ENCODE data around the gene GET4. TPM values are rescaled to one million over a fixed set of nuclear protein-coding genes. Genes with fewer than 3 reads are reported as not detected.

The GET4 gene
- total and polyA plus RNA-seq, 2 of the 8 experiments (the other 6 are each of a cell fraction or from before 2014, with no cell fraction given) = 56.7 to 74.1 TPM

GRCh38 chr7:832968-833424 lies 43.4 kb upstream of the GET4 start:
- Histone ChIP-seq H3K4ac (replicated peaks; ENCODE audit: insufficient read length, low read depth, low read length) (no peak overlapping the region), H3K4me3 (ENCODE audit: extremely low read depth in 1 of 4, insufficient read depth in 2 of 4, low read depth in 3 of 4, low read length in 4 of 4) (no peak overlapping the region), H3K79me2 (ENCODE audit: control insufficient read depth in 1 of 2, insufficient read depth in 2 of 2, low read length in 2 of 2) (peaks cover 33 to 96% of the 10 kb centered on the region in 2 experiments), H3K23ac (ENCODE audit: insufficient read length) (no peak overlapping the region), H2BK120ac (replicated peaks; ENCODE audit: low read depth, low read length) (no peak overlapping the region), H4K8ac (ENCODE audit: extremely low read depth, insufficient read depth, low read length) (no peak overlapping the region), H3K23me2 (ENCODE audit: low read depth, low read length) (no peaks in the 10 kb centered on the region), H2BK20ac (ENCODE audit: low read length) (no peak overlapping the region), H4K5ac (ENCODE audit: insufficient read length, low read depth, low read length) (no peak overlapping the region), H4K20me1 (replicated peaks in 1 of 2; ENCODE audit: control insufficient read depth in 1 of 2, insufficient read depth in 2 of 2, low read length in 2 of 2) (peaks cover 40 to 44% of the 10 kb centered on the region in 2 experiments), H3K27me3 (replicated peaks in 1 of 4; ENCODE audit: control insufficient read depth in 3 of 4, extremely low read depth in 1 of 4, insufficient read depth in 3 of 4, low read length in 3 of 4) (no peaks in the 10 kb centered on the region), H2BK12ac (ENCODE audit: low read depth, low read length) (0 out of 2 replicates have a peak overlapping the region, but pooled peaks have one; percentile 94), H3K14ac (ENCODE audit: insufficient read length) (no peak overlapping the region), H3K27ac (ENCODE audit: low read depth, low read length) (no peak overlapping the region), H2AFZ (ENCODE audit: low read length) (no peak overlapping the region), H3K36me3 (ENCODE audit: control insufficient read depth in 2 of 4, insufficient read depth in 4 of 4, low read length in 3 of 4) (no peaks in the 10 kb centered on the region; a peak in 2 of 8 replicates), H3K79me1 (ENCODE audit: low read depth, low read length) (peaks cover 21% of the 10 kb centered on the region), H3K4me2 (ENCODE audit: insufficient read depth in 1 of 2, low read depth in 2 of 2, low read length in 2 of 2) (no peak overlapping the region; a peak in 1 of 4 replicates), H4K91ac (replicated peaks; ENCODE audit: insufficient read length, low read length) (no peak overlapping the region), H2BK5ac (ENCODE audit: low read depth, low read length) (no peak overlapping the region), H3K9ac (replicated peaks in 1 of 4; ENCODE audit: extremely low read depth in 1 of 4, low read depth in 3 of 4, low read length in 3 of 4) (no peak overlapping the region), H2BK15ac (ENCODE audit: low read length) (no peak overlapping the region), H3K18ac (ENCODE audit: extremely low read depth, low read length) (no peak overlapping the region), H3K56ac (replicated peaks; ENCODE audit: insufficient read length, low read depth, low read length) (no peak overlapping the region), H2AK5ac (ENCODE audit: low read depth, low read length) (no peak overlapping the region; the same call in 1 of the 2 replicates), H3K4me1 (replicated peaks in 1 of 4; ENCODE audit: control insufficient read depth in 3 of 4, insufficient read depth in 4 of 4, low read length in 3 of 4) (peaks cover 0 to 14% (median 5%) of the 10 kb centered on the region in 4 experiments; a peak in 6 of 7 replicates), H3K9me3 (ENCODE audit: insufficient read depth in 2 of 2, low read depth in 1 of 2, low read length in 1 of 2) (no peaks in the 10 kb centered on the region)
- ChIA-PET POLR2A (ENCODE audit: partially characterized antibody) (interaction anchor here (1.2 to 1.8 kb wide), 3 partner anchors 16 to 43 kb away, joined by 3 to 5 read pairs (median 3); no protein-coding TSS in a partner anchor), CTCF (ENCODE audit: partially characterized antibody) (interaction anchor here (0.7 to 2.2 kb wide), 3 partner anchors 11 to 45 kb away, joined by 3 to 6 read pairs (median 4); no protein-coding TSS in a partner anchor)
- DNase-seq (ENCODE audit: low read depth in 1 of 2, low spot score in 2 of 2) (no peak), FAIRE-seq (no peak)
- WGBS, 2 experiments (ENCODE audit: extremely low coverage in 1 of 2, insufficient coverage in 1 of 2, insufficient read length in 1 of 2, insufficient replicate concordance in 2 of 2, low coverage in 1 of 2, low lambda C conversion rate in 2 of 2, missing lambda C conversion rate in 1 of 2) = 95% methylated on average over 12 of the region's 15 CpGs; no CpG with 5 or more reads in 1 of the 2 experiments
- no peak for TF ChIP-seq EGR1 (IDR thresholded peaks at IDR 0.05; ENCODE audit: borderline replicate concordance, low read depth, low read length)
- TF ChIP-seq SP1 (IDR thresholded peaks at IDR 0.05; ENCODE audit: low read depth, low read length) = no peak
- TF ChIP-seq EZH2 (IDR thresholded peaks at IDR 0.05; ENCODE audit: low read depth, low read length, severe bottlenecking) = no peak
- no peak for TF ChIP-seq SAP30 (IDR thresholded peaks at IDR 0.05; ENCODE audit: insufficient read depth, insufficient replicate concordance, low read length)
- TF ChIP-seq SRF (IDR thresholded peaks at IDR 0.05; ENCODE audit: low read depth, low read length) = no peak
- TF ChIP-seq JUN (IDR thresholded peaks at IDR 0.05; ENCODE audit: low read depth, low read length) = no peak
- no peak for TF ChIP-seq EP300 (IDR thresholded peaks at IDR 0.05; ENCODE audit: borderline replicate concordance in 1 of 2, low read depth in 2 of 2, low read length in 2 of 2)
- TF ChIP-seq NANOG (IDR thresholded peaks at IDR 0.05; ENCODE audit: insufficient read depth, low read depth, low read length, poor library complexity, severe bottlenecking) = no peak

Data from H1 (cell line).